ENCODE data around the gene SH3BP4.

GRCh38 chr2:235055891-235056516 lies 104.2 kb downstream of the SH3BP4 start:
- TF ChIP-seq CTCF (IDR thresholded peaks at IDR 0.05; ENCODE audit: low read depth, low read length, missing input control), result peak; percentile 77
- TF ChIP-seq REST (IDR thresholded peaks at IDR 0.05), result no peak
- TF ChIP-seq RAD21 (IDR thresholded peaks at IDR 0.05), result peak; percentile 90 to 96
- TF ChIP-seq HNF4G (IDR thresholded peaks at IDR 0.05), result no peak
